ENCODE data around the gene GJC1.
"Not testable (repeated sequence)": the region's sequence is repeated elsewhere in the genome, so short reads cannot be mapped to it uniquely, and the experiment has no call there.

The GJC1 gene

GRCh38 chr17:44759916-44760243 lies 70.2 kb downstream of the GJC1 start:
- no peak for TF ChIP-seq CTCF (IDR thresholded peaks at IDR 0.05; ENCODE audit: borderline replicate concordance, insufficient read depth, low read depth, low read length)
- no peak overlapping the region for H3K4me3 ChIP-seq (ENCODE audit: low read depth, low read length)

- no peak for TF ChIP-seq CTCF (IDR thresholded peaks at IDR 0.05; ENCODE audit: borderline replicate concordance, insufficient read depth, low read depth, low read length)
- H3K4me3 ChIP-seq (ENCODE audit: low read depth, low read length), result no peak overlapping the region
Observed at GRCh38 chr17:44759086-44759915, 70.8 kb downstream of the GJC1 start.

GRCh38 chr17:44758414-44759085 lies 71.5 kb downstream of the GJC1 start, which contains the start of gene ADAM11:
ADAM11 (plus strand) TSS chr17:44758988; CDS start chr17:44759200, 212 bp downstream.
- no peak within 1 kb of the TSS for H3K4me3 ChIP-seq (ENCODE audit: low read depth, low read length)

GRCh38 chr17:44757918-44758413 lies 72.1 kb downstream of the GJC1 start:
- H3K4me3 ChIP-seq (ENCODE audit: low read depth, low read length), result no peak overlapping the region
- TF ChIP-seq CTCF (IDR thresholded peaks at IDR 0.05; ENCODE audit: borderline replicate concordance, insufficient read depth, low read depth, low read length), result no peak

More at GRCh38 chr17:44758414-44759085, 71.5 kb downstream of the GJC1 start, which contains the start of gene ADAM11:
- TF ChIP-seq CTCF (IDR thresholded peaks at IDR 0.05; ENCODE audit: borderline replicate concordance, insufficient read depth, low read depth, low read length), result no peak

- H3K4me3 ChIP-seq (ENCODE audit: low read depth, low read length), result no peak overlapping the region
- TF ChIP-seq CTCF (IDR thresholded peaks at IDR 0.05; ENCODE audit: borderline replicate concordance, insufficient read depth, low read depth, low read length), result no peak
Observed at GRCh38 chr17:44757045-44757917, 72.8 kb downstream of the GJC1 start.

- H3K4me3 ChIP-seq (ENCODE audit: low read depth, low read length), result not testable (repeated sequence)
Observed at GRCh38 chr17:44755180-44755579, 74.9 kb downstream of the GJC1 start.

GRCh38 chr17:44754276-44754675 lies 75.8 kb downstream of the GJC1 start:
- H3K4me3 ChIP-seq (ENCODE audit: low read depth, low read length), result no peak overlapping the region
- TF ChIP-seq CTCF (IDR thresholded peaks at IDR 0.05; ENCODE audit: borderline replicate concordance, insufficient read depth, low read depth, low read length), result no peak
